GM21723 (cell line): ENCODE data around the gene RPS3.

Experiments used
- ATAC-seq: cut with Tn5 transposase; IDR thresholded peaks from one replicate; pipeline ENCODE4 v1.9.1; 2021; ENCODE audit warnings: mild to moderate bottlenecking, moderate library complexity; ENCODE audit not compliant: unreplicated experiment

Gene RPS3

DNA sequence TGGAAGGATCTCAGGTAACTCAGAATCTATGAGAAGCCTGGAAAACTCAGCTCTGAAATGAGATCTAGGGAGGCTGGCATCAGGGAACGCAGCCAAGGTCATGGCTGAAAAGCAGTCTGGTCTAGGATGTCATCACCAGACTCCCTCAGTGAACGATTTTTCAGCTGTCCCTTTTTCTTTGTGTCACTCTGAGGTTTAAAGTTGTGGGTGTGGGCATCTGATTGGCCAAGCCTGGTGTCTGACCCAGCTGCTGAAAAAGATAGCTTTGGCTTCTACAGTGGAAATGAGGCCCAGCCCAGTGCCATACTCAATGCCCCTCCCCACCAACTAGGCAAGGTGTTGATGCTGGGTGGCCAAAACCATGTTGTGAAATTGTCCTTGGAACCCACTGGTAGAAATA, 14.5 kb downstream of the RPS3 start:
- ATAC-seq: no peak

DNA sequence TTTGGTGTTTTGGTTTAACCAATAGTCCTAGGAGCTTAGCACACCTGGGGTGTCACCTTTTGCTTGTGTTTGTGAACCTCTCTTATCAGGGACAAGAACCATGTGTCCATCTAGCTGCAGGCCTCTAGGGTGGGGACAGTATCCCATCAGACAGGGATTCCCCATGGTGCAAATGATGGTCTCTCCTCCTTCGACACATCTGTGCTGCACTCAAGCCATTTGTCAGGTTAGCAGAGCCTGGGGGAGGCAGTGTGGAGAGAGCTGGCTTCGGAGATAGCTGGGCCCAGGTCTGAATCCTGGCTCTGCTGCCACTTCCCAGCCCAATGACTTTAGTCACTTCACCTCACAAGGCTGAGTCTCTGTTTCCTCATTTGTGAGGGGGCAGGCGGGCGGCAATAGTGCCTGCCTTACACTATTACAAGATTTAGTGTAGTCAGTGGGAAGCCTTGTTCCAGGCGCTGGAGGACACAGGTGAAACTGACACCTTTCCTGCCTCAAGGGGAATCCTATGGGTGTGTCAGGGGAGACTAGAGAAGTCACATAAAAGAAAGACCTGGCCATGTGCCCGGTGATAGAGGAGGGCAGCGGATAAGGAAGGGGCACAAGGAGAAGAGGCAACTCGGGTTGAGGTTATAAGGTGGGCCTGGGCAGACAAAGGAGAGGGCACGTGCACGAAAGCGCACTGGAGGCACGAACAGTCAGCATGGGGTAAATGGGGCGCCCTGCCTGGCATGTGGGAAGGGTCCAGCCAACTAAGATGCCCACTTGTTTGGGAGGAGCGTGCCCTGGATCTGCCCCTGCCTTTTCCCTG, 21.1 kb downstream of the RPS3 start:
- ATAC-seq: no peak

DNA sequence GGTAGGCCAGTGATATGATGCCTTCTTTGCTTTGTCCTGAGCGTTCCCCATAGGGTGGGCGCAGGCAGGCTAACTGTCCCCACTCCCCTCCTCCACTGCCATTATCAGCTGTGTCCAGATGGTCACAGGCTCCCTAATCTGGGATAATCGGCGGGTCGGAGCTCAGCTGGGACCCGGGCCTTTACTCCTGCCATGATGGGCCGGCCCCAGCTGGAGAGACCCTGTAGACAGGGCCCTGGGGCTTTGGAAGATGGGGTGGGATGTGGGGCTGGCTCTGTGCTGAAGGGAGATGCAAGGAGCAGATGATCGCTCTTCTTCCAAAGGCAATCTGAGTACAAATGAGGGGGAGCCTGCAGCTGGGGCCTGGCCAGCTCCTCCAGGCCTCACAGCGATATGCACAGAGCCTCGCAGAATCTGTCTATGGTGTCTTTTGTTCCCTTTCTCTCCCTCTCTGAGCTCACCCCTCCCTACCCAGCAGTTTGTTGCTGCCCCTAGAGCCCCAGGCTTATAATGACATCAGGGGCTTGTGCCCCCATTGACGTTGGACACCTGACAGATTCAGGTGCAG, 21.8 kb downstream of the RPS3 start:
- ATAC-seq: no peak

- no peak for ATAC-seq
Observed at GRCh38 chr11:75421902-75422247, 22.6 kb downstream of the RPS3 start.

DNA sequence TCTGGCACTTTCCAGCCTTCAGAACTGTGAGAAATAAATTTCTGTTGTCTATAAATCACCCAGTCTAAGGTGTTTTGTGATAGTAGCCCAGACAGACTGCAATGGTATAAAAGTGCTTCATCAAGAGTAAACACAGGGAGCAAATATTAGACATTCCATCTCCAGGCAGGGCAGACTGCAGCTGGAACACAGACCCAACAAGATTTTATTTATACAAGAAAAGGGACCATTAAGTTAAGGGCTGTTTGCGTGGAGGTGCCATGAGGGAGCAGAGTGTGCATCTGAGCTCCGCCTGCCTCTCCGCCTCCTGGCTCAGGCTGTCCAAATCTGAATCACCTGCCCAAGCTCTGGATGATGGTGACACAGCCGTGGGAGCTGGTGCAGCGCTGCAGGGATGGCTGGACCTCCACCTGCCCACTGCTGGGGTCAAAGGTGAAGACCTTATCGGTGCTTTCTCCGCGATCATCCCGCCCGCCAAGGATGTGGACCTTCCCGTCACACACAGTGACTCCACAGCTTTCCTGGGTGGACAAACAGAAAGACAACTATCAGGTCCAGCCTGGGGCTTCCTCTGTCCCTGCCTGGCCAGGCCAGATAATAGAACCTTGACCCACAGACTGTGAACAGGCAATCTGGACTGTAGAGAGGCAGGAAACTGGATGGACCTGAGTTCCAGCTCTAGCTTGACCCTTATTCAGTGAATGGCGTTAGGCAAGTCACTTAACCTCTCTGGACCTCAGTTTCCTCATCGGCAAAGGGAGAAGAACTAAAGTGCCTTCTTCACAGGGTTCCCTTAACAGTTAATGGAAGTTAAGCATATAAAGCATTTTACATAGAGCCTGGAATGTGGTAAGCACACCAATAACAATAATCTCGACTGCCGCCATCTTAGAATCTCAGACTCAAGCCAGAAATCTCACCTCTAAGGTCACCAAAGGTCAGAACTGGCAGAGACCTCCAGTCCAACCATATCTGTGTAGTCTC, 23.2 kb downstream of the RPS3 start:
- no peak for ATAC-seq

- ATAC-seq: no peak
Observed at GRCh38 chr11:75423721-75424120, 24.4 kb downstream of the RPS3 start.

DNA sequence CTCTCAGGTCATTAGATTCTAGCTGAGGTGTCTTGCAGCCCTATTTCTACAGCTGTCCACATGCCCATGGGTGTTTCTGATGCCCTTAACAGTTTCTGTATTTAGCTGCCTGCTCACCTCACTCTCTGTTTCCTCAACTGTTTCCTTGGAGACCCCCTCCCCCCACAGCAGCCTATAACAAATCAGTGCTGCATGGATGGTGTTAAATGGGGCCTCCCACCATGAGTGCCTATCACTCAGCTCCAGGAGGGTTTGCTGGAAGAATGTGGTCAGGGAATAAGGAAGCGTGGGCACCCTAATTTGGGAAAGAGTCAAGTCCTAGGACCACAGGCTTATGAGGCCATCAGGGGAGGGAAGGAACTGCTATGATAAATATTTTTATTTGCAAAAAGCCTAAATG, 25.1 kb downstream of the RPS3 start:
- no peak for ATAC-seq

GRCh38 chr11:75425422-75425821, 26.1 kb downstream of the RPS3 start:
- ATAC-seq: no peak

GRCh38 chr11:75426720-75427086, 27.4 kb downstream of the RPS3 start:
- no peak for ATAC-seq

- ATAC-seq: no peak
Observed at GRCh38 chr11:75427181-75427580, 27.9 kb downstream of the RPS3 start.

DNA sequence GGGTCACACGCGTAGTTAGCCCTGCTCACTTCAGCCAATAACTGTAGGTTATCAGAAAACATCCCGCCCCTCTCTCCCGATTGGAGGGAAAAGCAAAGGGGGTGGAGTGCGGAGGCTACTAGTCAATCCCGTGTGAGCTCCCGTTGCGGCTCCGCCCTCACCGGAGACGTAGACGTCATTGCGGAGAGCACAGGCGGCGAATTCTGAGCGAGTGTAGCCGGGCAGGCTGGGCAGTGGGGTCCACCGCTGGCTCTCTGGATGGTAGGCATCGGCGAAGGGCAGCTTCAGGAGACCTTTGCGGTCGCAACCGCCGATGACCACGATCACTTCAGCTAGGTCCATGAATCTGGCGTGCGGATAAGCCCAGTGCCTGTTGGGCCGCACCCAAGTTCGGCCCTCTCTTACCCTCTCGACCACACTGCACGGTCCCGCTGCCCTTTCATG, 29.0 kb downstream of the RPS3 start:
- peak; percentile 66 for ATAC-seq

GRCh38 chr11:75428989-75429640, 29.8 kb downstream of the RPS3 start:
- no peak for ATAC-seq

GRCh38 chr11:75429641-75429901, 30.3 kb downstream of the RPS3 start:
- no peak for ATAC-seq

DNA sequence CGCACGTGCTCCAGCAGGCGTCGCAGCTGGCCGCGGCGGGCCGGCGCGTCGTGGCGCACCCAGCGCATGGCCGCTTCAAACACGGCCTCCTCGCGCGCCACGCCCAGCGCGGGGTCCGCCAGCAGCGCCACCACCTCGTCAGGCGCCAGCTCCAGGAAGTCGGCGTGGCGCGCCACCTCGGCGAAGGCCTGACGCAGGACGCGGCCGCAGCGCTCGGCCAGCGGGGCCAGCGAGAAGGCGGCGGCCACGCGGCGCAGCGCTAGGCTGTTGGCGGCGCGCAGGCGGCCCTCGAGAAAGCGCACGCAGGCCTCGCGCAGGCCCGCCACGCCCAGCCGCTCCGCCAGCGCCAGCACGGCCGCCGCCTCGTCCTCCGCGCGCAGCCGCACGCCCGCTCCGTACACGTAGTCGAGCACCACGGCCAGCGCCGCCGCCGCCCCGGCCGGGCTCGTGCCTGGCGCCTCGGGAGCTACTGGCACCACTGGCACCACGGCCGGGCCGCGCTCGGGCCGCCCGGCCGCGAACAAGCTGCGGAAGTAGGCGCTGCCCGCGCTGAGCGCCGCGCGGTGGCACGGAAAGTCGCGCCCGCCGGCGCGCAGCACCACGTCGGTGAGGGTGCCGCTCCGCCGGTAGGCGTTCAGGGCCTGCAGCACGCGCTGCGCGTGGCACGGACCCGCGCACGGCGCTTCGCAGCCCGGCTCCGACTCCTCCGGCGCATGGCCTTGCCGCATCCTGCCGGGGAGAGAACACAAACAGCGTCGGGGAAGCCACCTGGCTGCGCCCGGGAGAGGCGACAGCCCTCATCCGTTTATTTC, 30.8 kb downstream of the RPS3 start:
- ATAC-seq: no peak

- ATAC-seq: no peak
Observed at GRCh38 chr11:75430714-75431532, 31.6 kb downstream of the RPS3 start.

DNA sequence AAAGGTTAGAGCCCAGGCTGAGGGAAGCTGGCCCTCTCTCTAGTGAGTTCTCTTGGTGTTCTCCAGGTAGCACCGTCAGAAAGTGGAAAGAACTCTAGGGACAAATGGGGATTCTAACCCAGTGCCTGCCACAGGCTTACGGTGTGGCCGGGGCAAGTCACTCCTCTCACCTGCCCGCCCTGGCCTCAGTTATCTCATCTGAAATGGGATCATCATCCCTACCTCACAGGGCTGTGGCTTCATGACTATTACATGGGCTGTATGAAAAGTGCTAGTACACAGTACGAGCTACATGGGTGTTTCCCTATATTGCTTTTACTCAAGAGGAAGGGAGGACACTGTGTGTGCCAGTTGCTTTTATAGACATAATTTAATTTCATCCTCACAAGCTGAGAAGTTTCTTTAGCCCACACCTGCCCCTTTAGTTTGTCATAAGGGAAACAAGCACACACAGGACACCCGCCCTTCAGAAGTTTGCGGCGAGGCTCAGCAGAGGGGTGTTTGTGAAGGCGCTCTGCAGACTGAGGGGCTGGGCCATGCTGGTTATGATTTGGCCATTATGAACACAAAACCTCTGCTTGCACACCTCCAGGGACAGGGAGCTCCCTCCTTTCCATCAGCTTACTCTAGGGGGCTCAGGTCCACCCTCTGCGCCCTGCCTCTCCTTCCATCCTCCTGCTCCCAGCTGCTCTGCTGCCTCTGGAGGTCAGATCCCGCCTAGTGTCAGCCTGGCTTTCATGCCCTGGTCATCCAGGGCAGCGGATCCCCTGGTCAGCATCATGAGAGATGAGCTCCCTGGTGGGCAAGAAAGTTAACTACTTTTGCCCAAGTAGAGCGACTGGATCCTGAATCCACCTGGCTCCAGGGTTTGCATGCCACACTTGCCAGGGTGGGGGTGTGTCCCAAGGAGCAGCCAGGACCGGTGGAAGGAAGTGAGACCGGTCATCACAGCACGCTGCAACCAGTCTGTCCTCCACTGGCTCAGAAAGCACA, 32.5 kb downstream of the RPS3 start:
- no peak for ATAC-seq

DNA sequence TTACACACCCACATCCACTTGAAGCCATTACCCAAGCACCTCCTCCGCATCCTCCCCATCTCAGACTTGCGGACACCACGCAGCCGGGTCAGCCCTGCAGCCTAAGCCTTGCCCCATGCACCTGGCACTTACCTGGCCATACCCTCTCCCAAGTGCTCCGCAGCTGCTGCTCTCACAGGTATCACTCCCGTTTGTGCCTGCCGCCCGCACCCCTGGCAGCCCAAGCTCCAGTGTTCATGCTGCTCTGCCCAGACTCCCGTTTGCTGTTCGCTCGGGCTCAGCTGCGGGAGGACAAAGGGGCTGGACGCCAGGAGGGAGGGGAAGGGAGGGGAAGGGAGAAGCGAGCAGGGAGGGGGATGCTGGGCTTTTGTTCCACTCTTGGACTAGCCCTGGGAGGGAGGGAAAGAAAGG, 33.6 kb downstream of the RPS3 start, which contains the start of gene KLHL35:
KLHL35 (minus strand) TSS at position 293 of the 411 bp plus-strand sequence. CDS start 2,574 bp downstream, outside the sequence.
- no peak for ATAC-seq

DNA sequence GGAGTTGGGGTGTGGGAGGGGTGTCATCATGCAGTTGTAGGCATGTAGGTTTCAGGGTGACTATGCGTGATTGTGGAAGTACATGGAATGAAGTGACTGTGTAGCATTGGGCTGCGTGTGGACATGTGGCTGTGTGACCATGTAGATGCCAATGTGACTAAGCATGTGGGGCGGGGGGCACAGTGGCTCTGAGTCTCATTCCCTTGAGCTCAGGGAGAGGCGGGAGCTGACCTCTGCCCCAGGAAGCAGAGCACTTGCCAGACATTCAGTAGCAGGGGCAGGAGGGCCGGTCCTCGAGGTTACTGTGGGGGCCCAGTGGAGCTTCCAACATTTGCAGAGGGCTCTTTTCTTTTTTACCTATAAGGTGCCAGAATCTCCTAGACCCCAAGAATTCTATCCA, 34.1 kb downstream of the RPS3 start:
- ATAC-seq: no peak
